ENCODE measurements around the gene SH3BP1. TPM values are rescaled to one million over a fixed set of nuclear protein-coding genes. Genes with fewer than 3 reads are reported as not detected.

The SH3BP1 gene
- total RNA-seq, 5 donors from 2014 or later (not counting 1 experiment from before 2014, with no cell fraction given), result 91.3 to 111 (median 93.6) TPM

GRCh38 chr22:37611207-37611606 lies 28.3 kb upstream of the SH3BP1 start:
- no peak overlapping the region for H3K27ac Mint-ChIP-seq
- H3K27ac ChIP-seq (ENCODE audit: low read length), result no peak overlapping the region
- H3K9me3 Mint-ChIP-seq, result no peaks in the 10 kb centered on the region
- peaks cover 34 to 43% (median 38%) of the 10 kb centered on the region in 3 donors for H3K4me1 Mint-ChIP-seq
- H3K36me3 ChIP-seq (ENCODE audit: control insufficient read depth in 2 of 2, extremely low read depth in 1 of 2, insufficient read depth in 1 of 2, low read length in 1 of 2), result peaks cover 5 to 17% of the 10 kb centered on the region in 2 donors
- H3K4me3 Mint-ChIP-seq, result peak overlapping the region in 1 of 3 donors; percentile 3
- no peaks in the 10 kb centered on the region for H3K27me3 ChIP-seq (replicated peaks in 1 of 2; ENCODE audit: control insufficient read depth in 2 of 2, extremely low read depth in 1 of 2, insufficient read depth in 2 of 2, low read length in 1 of 2)
- no peak overlapping the region for H3K4me3 ChIP-seq (ENCODE audit: control insufficient read depth in 1 of 2, extremely low read depth in 1 of 2, low read length in 1 of 2)
- no peaks in the 10 kb centered on the region for H3K27me3 Mint-ChIP-seq
- ATAC-seq (replicated peaks in 1 of 4) (no peak), DNase-seq (no peak)
- no peaks in the 10 kb centered on the region for H3K9me3 ChIP-seq
- peaks cover 20 to 53% of the 10 kb centered on the region in 2 experiments for H3K4me1 ChIP-seq (ENCODE audit: control insufficient read depth in 1 of 2, extremely low read depth in 1 of 2, insufficient read depth in 2 of 2, low read length in 2 of 2)
- ChIA-PET POLR2A (interaction anchor here (0.5 to 0.6 kb wide), 2 partner anchors 66 to 493 kb away, joined by 3 to 6 read pairs; no protein-coding TSS in a partner anchor), CTCF (interaction anchor here in 1 of 2 donors (1.4 kb wide), 1 partner anchor 19 kb away, joined by 4 read pairs; no protein-coding TSS in a partner anchor)
- WGBS (ENCODE audit: insufficient coverage), result 100% methylated on average over 5 of the region's 6 CpGs
- H3K36me3 Mint-ChIP-seq, result peaks cover 4% of the 10 kb centered on the region

- Histone ChIP-seq H3K4me3 (ENCODE audit: control insufficient read depth in 1 of 2, extremely low read depth in 1 of 2, low read length in 1 of 2) (no peak overlapping the region), H3K27me3 (replicated peaks in 1 of 2; ENCODE audit: control insufficient read depth in 2 of 2, extremely low read depth in 1 of 2, insufficient read depth in 2 of 2, low read length in 1 of 2) (no peaks in the 10 kb centered on the region), H3K36me3 (ENCODE audit: control insufficient read depth in 2 of 2, extremely low read depth in 1 of 2, insufficient read depth in 1 of 2, low read length in 1 of 2) (peaks cover 16 to 57% of the 10 kb centered on the region in 2 donors), H3K9me3 (no peaks in the 10 kb centered on the region), H3K4me1 (ENCODE audit: control insufficient read depth in 1 of 2, extremely low read depth in 1 of 2, insufficient read depth in 2 of 2, low read length in 2 of 2) (peaks cover 0 to 7% of the 10 kb centered on the region in 2 experiments), H3K27ac (ENCODE audit: low read length) (no peak overlapping the region)
- Mint-ChIP-seq H3K36me3 (peaks cover 17% of the 10 kb centered on the region), H3K4me3 (no peak overlapping the region), H3K9me3 (no peaks in the 10 kb centered on the region), H3K4me1 (peaks cover under 1 to 2% (median 2%) of the 10 kb centered on the region in 3 donors), H3K27ac (no peak overlapping the region), H3K27me3 (no peaks in the 10 kb centered on the region)
- ChIA-PET CTCF (interaction anchor here in 1 of 2 donors (0.6 kb wide), 1 partner anchor 9 kb away, joined by 4 read pairs; no protein-coding TSS in a partner anchor), POLR2A (no interaction called here)
- 95% methylated on average over 25 of the region's 27 CpGs for WGBS (ENCODE audit: insufficient coverage)
- ATAC-seq (replicated peaks in 1 of 4) (no peak), DNase-seq (no peak)
These were observed 23.0 kb upstream of the SH3BP1 start for GRCh38 chr22:37616201-37617083.

DNA sequence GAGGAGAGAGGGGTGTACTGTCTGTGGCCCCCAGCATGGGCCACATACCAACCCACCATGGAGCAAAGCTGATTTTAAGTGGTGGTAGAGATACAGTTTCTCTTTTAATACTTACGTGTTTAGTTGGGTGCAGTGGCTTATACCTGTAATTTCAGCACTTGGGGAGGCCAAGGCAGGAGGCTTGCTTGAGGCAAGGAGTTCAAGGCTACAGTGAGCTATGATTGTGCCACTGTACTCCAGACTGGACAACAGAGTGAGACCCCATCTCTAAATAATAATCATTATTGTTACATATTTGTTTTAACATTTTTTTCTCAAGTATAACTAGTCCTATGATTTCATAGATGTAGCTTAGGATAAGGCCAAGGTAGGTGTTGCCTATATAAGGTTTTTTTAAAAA lies 22.0 kb upstream of the SH3BP1 start:
- Mint-ChIP-seq H3K27me3 (no peaks in the 10 kb centered on the region), H3K36me3 (peaks cover 17% of the 10 kb centered on the region), H3K9me3 (no peaks in the 10 kb centered on the region), H3K4me1 (peaks cover 0 to 2% (median 0%) of the 10 kb centered on the region in 3 donors), H3K27ac (peak overlapping the region in 1 of 2 donors; percentile 39), H3K4me3 (no peak overlapping the region)
- no peak overlapping the region for H3K27ac ChIP-seq (ENCODE audit: low read length)
- no peak overlapping the region for H3K4me3 ChIP-seq (ENCODE audit: control insufficient read depth in 1 of 2, extremely low read depth in 1 of 2, low read length in 1 of 2)
- no peaks in the 10 kb centered on the region for H3K27me3 ChIP-seq (replicated peaks in 1 of 2; ENCODE audit: control insufficient read depth in 2 of 2, extremely low read depth in 1 of 2, insufficient read depth in 2 of 2, low read length in 1 of 2)
- no peak for ATAC-seq (replicated peaks in 1 of 4)
- DNase-seq, result no peak
- peaks cover 0 to 3% of the 10 kb centered on the region in 2 experiments for H3K4me1 ChIP-seq (ENCODE audit: control insufficient read depth in 1 of 2, extremely low read depth in 1 of 2, insufficient read depth in 2 of 2, low read length in 2 of 2)
- CTCF ChIA-PET, result interaction anchor here (0.5 to 0.7 kb wide), 3 partner anchors 10 to 1905 kb away, joined by 4 to 5 read pairs (median 5); no protein-coding TSS in a partner anchor
- POLR2A ChIA-PET, result no interaction called here
- H3K36me3 ChIP-seq (ENCODE audit: control insufficient read depth in 2 of 2, extremely low read depth in 1 of 2, insufficient read depth in 1 of 2, low read length in 1 of 2), result peaks cover 18 to 58% of the 10 kb centered on the region in 2 donors
- no CpG with 5 or more reads among the region's 1 CpG for WGBS (ENCODE audit: insufficient coverage)
- no peaks in the 10 kb centered on the region for H3K9me3 ChIP-seq

DNA sequence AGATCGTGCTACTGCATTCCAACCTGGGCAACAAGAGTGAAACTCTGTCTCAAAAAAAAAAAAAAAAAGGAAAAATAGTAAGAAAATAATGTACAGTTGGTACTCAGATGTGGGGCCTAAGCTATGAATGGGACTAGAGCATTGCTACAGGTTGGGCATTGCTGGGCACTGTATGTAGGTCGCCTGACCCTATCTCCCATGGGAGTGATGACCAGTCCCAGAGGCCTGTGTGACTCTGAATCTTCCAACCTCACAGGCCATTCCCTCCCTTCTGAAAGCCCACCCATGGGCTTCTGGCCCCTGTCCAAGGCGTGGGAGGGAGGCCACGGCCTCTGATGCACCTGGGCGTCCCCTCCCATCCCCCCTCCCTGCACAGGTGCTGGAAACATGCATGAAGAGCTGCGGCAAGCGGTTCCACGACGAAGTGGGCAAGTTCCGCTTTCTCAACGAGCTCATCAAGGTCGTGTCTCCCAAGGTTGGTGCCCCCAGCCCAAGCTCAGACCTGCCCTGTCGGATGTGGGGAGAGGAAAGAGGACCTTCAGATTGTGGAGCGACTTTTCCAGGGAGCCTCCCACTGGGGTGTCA lies 21.3 kb upstream of the SH3BP1 start:
- ATAC-seq (replicated peaks in 1 of 4), result no peak
- H3K36me3 ChIP-seq (ENCODE audit: control insufficient read depth in 2 of 2, extremely low read depth in 1 of 2, insufficient read depth in 1 of 2, low read length in 1 of 2), result peaks cover 18 to 59% of the 10 kb centered on the region in 2 donors
- ChIA-PET POLR2A (no interaction called here), CTCF (interaction anchor here (0.5 to 0.7 kb wide), 3 partner anchors 43 to 1904 kb away, joined by 5 read pairs; no protein-coding TSS in a partner anchor)
- H3K4me1 ChIP-seq (ENCODE audit: control insufficient read depth in 1 of 2, extremely low read depth in 1 of 2, insufficient read depth in 2 of 2, low read length in 2 of 2), result peaks cover under 1 to 2% of the 10 kb centered on the region in 2 experiments
- H3K27ac ChIP-seq (ENCODE audit: low read length), result no peak overlapping the region
- no peaks in the 10 kb centered on the region for H3K27me3 Mint-ChIP-seq
- no peak overlapping the region for H3K27ac Mint-ChIP-seq
- H3K9me3 ChIP-seq, result no peaks in the 10 kb centered on the region
- no peak overlapping the region for H3K4me3 ChIP-seq (ENCODE audit: control insufficient read depth in 1 of 2, extremely low read depth in 1 of 2, low read length in 1 of 2)
- H3K4me3 Mint-ChIP-seq, result no peak overlapping the region
- H3K27me3 ChIP-seq (replicated peaks in 1 of 2; ENCODE audit: control insufficient read depth in 2 of 2, extremely low read depth in 1 of 2, insufficient read depth in 2 of 2, low read length in 1 of 2), result no peaks in the 10 kb centered on the region
- peaks cover 0 to 5% (median 2%) of the 10 kb centered on the region in 3 donors for H3K4me1 Mint-ChIP-seq
- H3K9me3 Mint-ChIP-seq, result no peaks in the 10 kb centered on the region
- H3K36me3 Mint-ChIP-seq, result peaks cover 17% of the 10 kb centered on the region
- 90% methylated on average over 10 of the region's 14 CpGs for WGBS (ENCODE audit: insufficient coverage)
- DNase-seq, result no peak

GRCh38 chr22:37618674-37619073 lies 20.8 kb upstream of the SH3BP1 start:
- H3K27me3 Mint-ChIP-seq, result no peaks in the 10 kb centered on the region
- no peaks in the 10 kb centered on the region for H3K9me3 Mint-ChIP-seq
- CTCF ChIA-PET, result interaction anchor here in 1 of 2 donors (0.6 kb wide), 1 partner anchor 146 kb away, joined by 5 read pairs; no protein-coding TSS in a partner anchor
- POLR2A ChIA-PET, result no interaction called here
- H3K9me3 ChIP-seq, result no peaks in the 10 kb centered on the region
- H3K27ac Mint-ChIP-seq, result no peak overlapping the region
- H3K4me3 Mint-ChIP-seq, result no peak overlapping the region
- H3K36me3 Mint-ChIP-seq, result peaks cover 18% of the 10 kb centered on the region
- DNase-seq (no peak), ATAC-seq (replicated peaks in 1 of 4) (no peak)
- peaks cover 3 to 6% (median 3%) of the 10 kb centered on the region in 3 donors for H3K4me1 Mint-ChIP-seq
- H3K36me3 ChIP-seq (ENCODE audit: control insufficient read depth in 2 of 2, extremely low read depth in 1 of 2, insufficient read depth in 1 of 2, low read length in 1 of 2), result peaks cover 18 to 59% of the 10 kb centered on the region in 2 donors
- H3K27ac ChIP-seq (ENCODE audit: low read length), result no peak overlapping the region
- H3K4me1 ChIP-seq (ENCODE audit: control insufficient read depth in 1 of 2, extremely low read depth in 1 of 2, insufficient read depth in 2 of 2, low read length in 2 of 2), result peaks cover 2 to 6% of the 10 kb centered on the region in 2 experiments
- no peak overlapping the region for H3K4me3 ChIP-seq (ENCODE audit: control insufficient read depth in 1 of 2, extremely low read depth in 1 of 2, low read length in 1 of 2)
- H3K27me3 ChIP-seq (replicated peaks in 1 of 2; ENCODE audit: control insufficient read depth in 2 of 2, extremely low read depth in 1 of 2, insufficient read depth in 2 of 2, low read length in 1 of 2), result no peaks in the 10 kb centered on the region
- 100% methylated on average over 4 of the region's 6 CpGs for WGBS (ENCODE audit: insufficient coverage)

GRCh38 chr22:37619991-37620390 lies 19.5 kb upstream of the SH3BP1 start:
- ChIA-PET POLR2A (no interaction called here), CTCF (interaction anchor here in 1 of 2 donors (0.7 to 1.0 kb wide), 2 partner anchors 8 to 12 kb away, joined by 3 read pairs; partner anchors contain the start of gene GGA1)
- no peak overlapping the region for H3K4me3 Mint-ChIP-seq
- ATAC-seq (replicated peaks in 1 of 4), result no peak
- peaks cover 16% of the 10 kb centered on the region for H3K36me3 Mint-ChIP-seq
- 100% methylated on average over 5 of the region's 7 CpGs for WGBS (ENCODE audit: insufficient coverage)
- no peak overlapping the region for H3K4me3 ChIP-seq (ENCODE audit: control insufficient read depth in 1 of 2, extremely low read depth in 1 of 2, low read length in 1 of 2)
- no peaks in the 10 kb centered on the region for H3K27me3 ChIP-seq (replicated peaks in 1 of 2; ENCODE audit: control insufficient read depth in 2 of 2, extremely low read depth in 1 of 2, insufficient read depth in 2 of 2, low read length in 1 of 2)
- H3K27ac ChIP-seq (ENCODE audit: low read length), result no peak overlapping the region
- H3K27me3 Mint-ChIP-seq, result no peaks in the 10 kb centered on the region
- H3K4me1 ChIP-seq (ENCODE audit: control insufficient read depth in 1 of 2, extremely low read depth in 1 of 2, insufficient read depth in 2 of 2, low read length in 2 of 2), result peaks cover 4 to 19% of the 10 kb centered on the region in 2 experiments
- H3K27ac Mint-ChIP-seq, result no peak overlapping the region
- H3K4me1 Mint-ChIP-seq, result peaks cover 11 to 19% (median 14%) of the 10 kb centered on the region in 3 donors
- no peaks in the 10 kb centered on the region for H3K9me3 Mint-ChIP-seq
- H3K36me3 ChIP-seq (ENCODE audit: control insufficient read depth in 2 of 2, extremely low read depth in 1 of 2, insufficient read depth in 1 of 2, low read length in 1 of 2), result peaks cover 14 to 54% of the 10 kb centered on the region in 2 donors
- no peaks in the 10 kb centered on the region for H3K9me3 ChIP-seq
- DNase-seq, result no peak

All from T-cell (primary cell).